ENCODE results near the gene MCF2L2. TPM values are rescaled to one million over a fixed set of nuclear protein-coding genes. Genes with fewer than 3 reads are reported as not detected.

MCF2L2 gene
- total and polyA plus RNA-seq, 12 donors = 6.5 to 62.7 (median 21.7) TPM

- H3K27me3 ChIP-seq = no peaks in the 10 kb centered on the region
- H3K27ac ChIP-seq = peak overlapping the region in 2 of 5 donors; percentile 66 to 75
- H3K9me3 ChIP-seq (replicated peaks in 1 of 3) = no peaks in the 10 kb centered on the region
- TF ChIP-seq, protein P1, sequence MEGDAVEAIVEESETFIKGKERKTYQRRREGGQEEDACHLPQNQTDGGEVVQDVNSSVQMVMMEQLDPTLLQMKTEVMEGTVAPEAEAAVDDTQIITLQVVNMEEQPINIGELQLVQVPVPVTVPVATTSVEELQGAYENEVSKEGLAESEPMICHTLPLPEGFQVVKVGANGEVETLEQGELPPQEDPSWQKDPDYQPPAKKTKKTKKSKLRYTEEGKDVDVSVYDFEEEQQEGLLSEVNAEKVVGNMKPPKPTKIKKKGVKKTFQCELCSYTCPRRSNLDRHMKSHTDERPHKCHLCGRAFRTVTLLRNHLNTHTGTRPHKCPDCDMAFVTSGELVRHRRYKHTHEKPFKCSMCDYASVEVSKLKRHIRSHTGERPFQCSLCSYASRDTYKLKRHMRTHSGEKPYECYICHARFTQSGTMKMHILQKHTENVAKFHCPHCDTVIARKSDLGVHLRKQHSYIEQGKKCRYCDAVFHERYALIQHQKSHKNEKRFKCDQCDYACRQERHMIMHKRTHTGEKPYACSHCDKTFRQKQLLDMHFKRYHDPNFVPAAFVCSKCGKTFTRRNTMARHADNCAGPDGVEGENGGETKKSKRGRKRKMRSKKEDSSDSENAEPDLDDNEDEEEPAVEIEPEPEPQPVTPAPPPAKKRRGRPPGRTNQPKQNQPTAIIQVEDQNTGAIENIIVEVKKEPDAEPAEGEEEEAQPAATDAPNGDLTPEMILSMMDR (IDR thresholded peaks at IDR 0.05) = no peak
- no peak for TF ChIP-seq POLR2A (IDR thresholded peaks at IDR 0.05)
- 75 to 82% (median 78%) methylated on average over 5 of the region's 5 CpGs for WGBS, 4 donors
- H3K36me3 ChIP-seq (replicated peaks in 1 of 2) = no peaks in the 10 kb centered on the region
- H3K4me1 ChIP-seq (replicated peaks in 1 of 2) = peaks cover 0 to 13% of the 10 kb centered on the region in 2 donors
- intact Hi-C loops (cut with DNase I) = no loop called here
- no peak for DNase-seq
- no peak overlapping the region for H3K4me3 ChIP-seq
These were observed 218.1 kb downstream of the MCF2L2 start for GRCh38 chr3:183210341-183210740.

GRCh38 chr3:183208800-183209199 lies 219.6 kb downstream of the MCF2L2 start:
- no peak for DNase-seq
- intact Hi-C loops (cut with DNase I) = no loop called here
- WGBS, 4 donors = 92 to 96% (median 94%) methylated on average over 2 of the region's 2 CpGs
- Histone ChIP-seq H3K4me3 (no peak overlapping the region), H3K36me3 (replicated peaks in 1 of 2) (no peaks in the 10 kb centered on the region), H3K4me1 (replicated peaks in 1 of 2) (peaks cover 0 to 13% of the 10 kb centered on the region in 2 donors), H3K9me3 (replicated peaks in 1 of 3) (no peaks in the 10 kb centered on the region), H3K27me3 (no peaks in the 10 kb centered on the region), H3K27ac (no peak overlapping the region)
- no peak for TF ChIP-seq POLR2A (IDR thresholded peaks at IDR 0.05)
- TF ChIP-seq, protein P1 (IDR thresholded peaks at IDR 0.05) = no peak

DNA sequence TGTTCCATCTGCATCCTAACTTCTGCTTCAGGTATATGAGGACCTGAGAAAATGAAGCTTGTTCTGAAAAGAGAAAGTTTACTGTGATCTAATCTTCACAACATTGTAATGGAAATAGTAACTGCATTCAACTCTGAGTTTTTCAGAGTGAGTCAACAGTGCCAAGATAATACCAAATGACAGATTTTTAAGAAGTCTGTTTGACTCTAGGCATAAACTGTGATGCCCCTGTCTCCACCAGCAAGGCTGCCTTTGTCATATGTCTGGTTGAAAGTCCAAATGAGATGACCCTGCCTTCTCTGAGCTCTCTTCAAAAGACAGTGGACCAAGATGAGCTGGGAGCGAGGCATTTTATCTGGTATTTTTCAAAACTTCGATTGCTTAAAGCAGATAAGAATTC lies 220.2 kb downstream of the MCF2L2 start:
- H3K36me3 ChIP-seq (replicated peaks in 1 of 2) = no peaks in the 10 kb centered on the region
- TF ChIP-seq POLR2A (IDR thresholded peaks at IDR 0.05) = no peak
- TF ChIP-seq, protein P1 (IDR thresholded peaks at IDR 0.05) = no peak

DNA sequence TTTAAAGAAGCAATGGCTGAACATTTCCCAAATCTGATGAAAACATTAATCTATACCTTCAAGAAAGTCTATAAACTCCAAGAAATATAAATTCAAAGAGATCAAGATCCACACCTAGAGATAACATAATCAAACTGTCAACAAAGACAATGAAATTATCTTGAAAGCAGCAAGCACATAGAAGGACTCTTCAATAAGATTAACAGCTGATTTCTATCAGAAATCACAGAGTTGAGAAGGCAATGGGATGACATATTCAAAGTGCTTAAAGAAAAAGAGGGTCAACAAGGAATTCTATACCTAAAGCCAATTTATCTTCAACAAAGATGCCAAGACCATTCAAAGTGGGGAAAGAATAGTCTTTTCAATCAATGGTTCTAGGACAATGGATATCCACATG lies 224.7 kb downstream of the MCF2L2 start:
- H3K4me3 ChIP-seq = no peak overlapping the region
- no peak overlapping the region for H3K27ac ChIP-seq
- H3K4me1 ChIP-seq (replicated peaks in 1 of 2) = no peaks in the 10 kb centered on the region
- DNase-seq = no peak
- intact Hi-C loops (cut with DNase I) = no loop called here
- H3K36me3 ChIP-seq (replicated peaks in 1 of 2) = no peaks in the 10 kb centered on the region
- no peak for TF ChIP-seq POLR2A (IDR thresholded peaks at IDR 0.05)
- TF ChIP-seq, protein P1 (IDR thresholded peaks at IDR 0.05) = no peak
- H3K27me3 ChIP-seq = no peaks in the 10 kb centered on the region
- no peaks in the 10 kb centered on the region for H3K9me3 ChIP-seq (replicated peaks in 1 of 3)

More for the DNA sequence above, 220.2 kb downstream of the MCF2L2 start:
- H3K27me3 ChIP-seq = no peaks in the 10 kb centered on the region
- H3K9me3 ChIP-seq (replicated peaks in 1 of 3) = no peaks in the 10 kb centered on the region
- 79 to 86% (median 79%) methylated on average over 2 of the region's 2 CpGs for WGBS, 4 donors
- no peak overlapping the region for H3K4me3 ChIP-seq
- no peak for DNase-seq
- peak overlapping the region in 1 of 5 donors; percentile 17 for H3K27ac ChIP-seq
- intact Hi-C loops (cut with DNase I) = no loop called here
- peaks cover 0 to 13% of the 10 kb centered on the region in 2 donors for H3K4me1 ChIP-seq (replicated peaks in 1 of 2)
